Raji (cell line): ENCODE data around the gene NAMPT.

ENCODE experiments used
- POLR2A ChIP-seq: IDR thresholded peaks from 2 replicates; pipeline ENCODE4 v1.6.1; 2011; ENCODE audit warnings: low read depth, low read length, control low read depth; ENCODE audit not compliant: insufficient read depth

The NAMPT gene

DNA sequence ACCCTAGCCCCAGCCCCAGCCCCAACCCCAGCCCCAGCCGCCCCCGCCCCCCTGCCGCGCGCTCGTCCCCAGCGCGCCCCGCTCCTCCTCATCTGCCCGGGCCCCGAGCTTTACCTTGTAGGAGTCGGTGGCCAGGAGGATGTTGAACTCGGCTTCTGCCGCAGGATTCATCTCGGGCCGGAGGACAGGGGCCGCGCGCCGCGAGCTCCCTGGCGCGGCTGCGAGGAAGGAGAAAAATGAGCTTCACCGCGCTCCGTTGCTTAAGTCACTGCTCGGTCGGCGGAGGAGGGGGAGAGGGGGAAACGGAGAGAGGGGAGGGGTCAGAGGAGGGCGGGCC, at the start of gene NAMPT:
TSS of gene NAMPT (minus strand) at position 270 of the 337 bp plus-strand sequence. CDS start at position 171, 99 bp downstream.
- TF ChIP-seq POLR2A = no peak

DNA sequence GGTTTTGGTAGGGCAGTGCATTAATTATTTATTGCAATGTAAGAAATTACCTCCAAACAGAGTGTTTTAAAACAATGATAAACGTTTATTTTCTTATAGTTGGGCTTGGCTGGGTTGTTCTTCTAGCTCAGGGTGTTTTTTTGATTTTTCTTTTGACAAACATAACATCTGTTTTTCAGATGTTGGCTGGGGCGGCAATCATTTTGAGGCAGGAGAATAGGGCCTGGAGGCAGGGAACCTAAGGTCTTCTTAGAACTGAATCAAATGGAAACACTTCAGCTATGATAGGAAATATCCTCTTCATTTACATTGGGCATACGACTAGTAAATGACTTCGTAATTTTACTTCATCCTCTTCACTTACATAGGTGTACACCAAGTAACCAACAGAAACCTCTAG, 47.4 kb upstream of the NAMPT start:
- no peak for TF ChIP-seq POLR2A

DNA sequence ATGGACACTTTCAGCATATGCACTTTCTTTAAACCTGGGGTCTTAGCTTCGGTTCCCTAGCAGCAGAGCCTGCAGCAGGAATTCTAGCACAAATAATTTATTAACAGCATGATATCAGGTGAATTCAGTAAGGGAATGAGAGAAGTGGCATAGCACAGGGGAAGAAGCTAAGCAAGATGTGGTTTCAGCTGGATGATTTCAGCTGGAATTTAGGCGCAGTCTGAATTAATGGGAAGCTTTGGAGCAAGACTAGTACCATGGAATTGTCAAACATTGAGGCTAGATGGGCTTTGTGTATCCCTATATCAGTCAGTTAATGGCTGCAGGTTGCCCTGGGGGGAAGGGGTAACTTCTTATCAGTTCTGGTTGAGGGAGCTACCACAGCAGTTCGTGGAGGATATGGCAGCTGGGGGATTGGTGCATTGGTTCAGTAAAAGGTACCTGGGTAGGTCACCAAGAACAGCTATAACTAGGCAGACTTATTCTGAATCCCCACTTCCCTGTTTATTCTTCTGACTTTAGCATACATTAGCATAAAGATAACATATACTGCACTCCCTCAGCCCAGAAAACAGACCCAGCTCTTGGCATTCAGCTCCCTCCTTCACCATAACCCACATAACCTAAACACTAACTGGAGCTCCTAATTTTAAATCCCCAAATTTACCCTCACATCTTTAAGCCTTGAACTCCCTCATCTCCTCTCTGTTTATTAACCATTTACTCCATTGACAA, 46.8 kb upstream of the NAMPT start:
- no peak for TF ChIP-seq POLR2A

DNA sequence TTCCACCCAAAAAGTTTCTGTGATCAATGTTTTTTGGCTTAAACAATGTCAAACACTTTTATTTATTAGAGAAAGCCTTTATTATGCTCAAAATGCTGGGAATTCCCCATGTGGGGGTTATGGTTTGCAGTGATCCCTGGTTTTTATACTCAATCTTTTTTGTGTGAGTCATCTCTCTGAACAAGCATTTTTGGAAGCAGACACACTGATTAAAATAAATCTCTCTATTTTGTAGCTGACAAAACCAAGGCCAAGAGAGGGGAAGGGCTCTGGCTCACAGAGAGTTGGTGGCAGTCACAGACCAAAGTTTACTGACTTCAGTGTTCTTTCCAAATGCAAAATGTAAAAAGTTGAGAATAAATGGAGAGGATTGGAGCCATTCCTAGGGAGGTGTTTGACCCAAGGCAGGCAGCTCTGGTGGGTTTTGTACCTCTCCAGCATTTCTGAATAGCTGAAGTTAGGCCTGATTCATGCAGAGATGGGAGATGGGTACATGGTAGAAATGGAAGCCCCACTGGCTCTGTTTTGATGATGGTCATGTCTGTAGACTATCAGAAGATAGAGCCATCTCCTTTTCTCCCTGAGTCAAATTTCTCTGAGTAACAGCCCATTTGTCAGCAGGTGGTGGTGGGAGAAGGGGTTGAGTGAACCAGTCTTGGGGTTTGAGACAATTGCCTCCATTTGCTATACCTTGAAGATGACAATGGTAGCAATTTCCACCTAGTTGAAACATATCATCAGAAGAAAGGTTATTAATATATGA, 45.4 kb upstream of the NAMPT start:
- no peak for TF ChIP-seq POLR2A

DNA sequence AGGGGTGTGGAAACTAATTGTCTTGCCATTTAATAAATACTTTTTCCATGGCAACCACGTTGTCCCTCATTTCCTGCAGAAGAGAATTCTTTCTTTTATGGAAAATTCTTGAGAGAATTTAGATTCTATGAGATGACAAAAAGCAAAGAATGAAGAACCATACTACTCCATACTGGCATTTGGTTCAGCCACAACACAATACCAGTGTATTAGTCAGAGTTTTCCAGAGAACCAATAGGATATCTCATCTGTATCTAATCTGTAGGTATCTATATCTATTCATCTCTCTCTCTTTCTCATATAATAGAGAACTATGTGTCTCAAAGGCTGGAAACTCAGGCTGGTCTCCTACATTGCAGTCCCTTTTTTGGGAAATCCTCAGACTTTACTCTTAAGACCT, 44.6 kb upstream of the NAMPT start:
- TF ChIP-seq POLR2A = no peak

DNA sequence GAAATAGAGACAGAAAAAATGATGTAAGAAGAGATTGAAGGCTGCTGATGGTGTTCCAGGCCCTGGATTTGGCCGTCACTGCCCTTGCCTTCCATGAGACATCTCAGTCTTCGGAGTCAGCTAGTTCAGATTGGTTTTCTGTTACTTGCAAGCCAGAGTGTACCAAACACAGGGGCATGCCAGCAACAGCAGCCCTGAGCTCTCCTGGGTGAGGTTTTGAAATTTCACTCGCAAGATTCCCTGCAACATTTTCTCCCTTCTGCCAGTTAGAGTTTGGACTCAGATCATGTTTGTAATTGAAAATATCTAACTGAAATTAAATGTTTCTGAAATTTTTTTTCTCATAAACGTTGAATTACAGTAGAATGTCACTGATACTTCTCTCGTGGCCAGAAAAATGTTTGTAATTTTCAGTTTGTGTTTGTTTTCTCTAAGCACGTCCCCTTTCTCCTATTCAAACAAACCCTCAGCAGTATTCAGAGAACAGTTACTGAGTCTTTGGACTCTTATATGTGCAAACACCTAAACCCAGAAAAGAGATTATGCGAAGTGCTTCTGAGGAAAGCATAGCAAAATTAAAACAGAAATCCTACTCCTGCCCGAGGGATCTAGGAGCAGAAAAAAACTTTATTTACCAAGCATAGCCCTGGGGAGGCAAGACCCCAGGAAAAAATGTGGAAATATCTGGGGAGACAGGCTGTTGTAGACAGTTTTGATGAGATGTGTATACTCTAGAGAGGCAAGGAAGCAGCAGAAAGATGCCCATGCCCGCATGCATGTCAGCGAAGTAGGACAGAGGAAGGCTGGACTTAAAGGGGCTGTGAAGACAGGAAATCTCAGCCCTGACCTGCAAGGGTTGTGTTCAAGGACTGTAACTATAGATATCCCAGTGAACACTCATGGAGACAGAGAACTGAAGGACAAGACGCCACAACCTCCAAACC, 43.0 kb upstream of the NAMPT start:
- no peak for TF ChIP-seq POLR2A

DNA sequence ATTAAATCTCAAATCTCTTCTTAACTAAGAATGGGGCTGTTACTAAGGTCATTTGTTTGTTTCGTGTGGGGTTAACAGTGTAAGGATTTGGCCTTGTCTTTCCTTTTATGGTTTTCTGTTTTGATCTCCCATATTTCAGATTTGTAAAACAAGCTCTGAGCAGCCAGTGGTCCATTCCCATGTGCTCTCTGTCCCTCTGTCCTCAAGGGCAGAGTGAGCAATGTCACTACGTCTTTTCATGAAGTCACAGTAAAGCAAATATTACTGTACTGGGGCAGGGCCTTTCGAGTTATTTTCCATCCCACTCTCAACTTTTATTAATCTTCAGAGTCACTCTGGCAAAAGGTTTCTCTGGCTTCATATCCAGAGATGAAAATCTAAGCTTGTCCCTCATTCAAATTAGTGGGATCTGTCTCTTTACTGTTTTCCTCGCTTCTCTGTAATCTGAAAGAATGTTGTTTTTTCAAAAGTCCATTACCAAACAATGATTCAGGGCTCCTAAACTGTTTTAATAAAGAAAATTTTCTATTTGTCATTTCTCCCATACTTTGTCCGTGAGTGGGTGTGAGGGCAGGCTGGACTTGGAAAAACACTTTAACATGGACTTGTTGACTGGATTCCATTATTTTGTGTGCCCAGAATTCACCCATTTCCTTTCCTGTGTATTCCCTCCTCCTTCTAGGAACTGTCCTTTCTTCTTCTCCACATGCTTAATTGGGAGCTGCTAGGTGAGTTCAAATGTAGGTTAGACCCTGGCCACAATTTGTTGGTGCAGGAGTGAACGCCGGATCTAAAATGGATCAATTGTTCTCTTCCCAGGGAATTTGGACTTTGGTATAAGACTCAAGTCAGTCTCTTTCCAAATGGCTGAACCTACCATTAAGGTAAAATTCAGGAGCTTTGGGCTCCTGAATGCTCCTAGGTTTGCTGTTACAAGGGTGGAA, 42.1 kb upstream of the NAMPT start:
- TF ChIP-seq POLR2A = no peak

DNA sequence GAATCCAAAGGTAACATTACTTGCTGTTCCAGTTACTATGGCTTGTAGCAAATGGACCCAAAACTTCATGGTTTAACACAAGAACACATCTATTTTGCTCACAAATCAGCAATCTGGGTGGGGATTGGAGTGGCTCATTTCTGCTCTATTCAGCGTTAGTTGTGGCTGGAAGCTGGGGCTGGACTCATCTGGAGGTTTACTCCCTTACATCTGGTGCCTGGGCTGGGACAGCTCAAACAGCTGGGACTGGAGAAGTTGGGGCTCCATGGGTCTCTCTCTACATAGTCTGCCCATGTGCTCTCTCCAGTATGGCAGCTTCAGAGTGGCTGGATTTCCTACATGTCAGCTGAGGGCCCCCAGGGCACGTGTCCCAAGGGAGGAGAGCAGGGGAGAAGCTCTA, 33.7 kb upstream of the NAMPT start:
- no peak for TF ChIP-seq POLR2A

DNA sequence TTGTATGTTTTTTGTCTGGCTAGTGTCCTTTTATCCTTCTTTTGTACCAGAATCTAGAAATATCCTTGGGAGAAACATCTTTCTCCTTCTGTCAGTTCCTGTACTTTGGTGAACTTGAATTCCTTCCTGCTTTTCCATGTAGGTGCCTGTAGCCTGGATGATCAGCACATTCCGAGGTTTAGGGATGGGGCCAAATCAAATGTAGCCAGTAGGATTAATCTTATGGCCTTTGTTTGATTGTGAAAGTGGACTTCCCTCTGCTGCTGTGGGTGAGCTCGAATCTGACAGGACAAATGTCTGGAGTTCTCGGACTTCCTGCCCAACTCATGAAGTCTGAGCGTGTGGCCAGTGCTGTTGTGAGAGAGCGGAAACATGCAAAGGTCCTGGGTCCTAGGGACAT, 33.2 kb upstream of the NAMPT start:
- no peak for TF ChIP-seq POLR2A

DNA sequence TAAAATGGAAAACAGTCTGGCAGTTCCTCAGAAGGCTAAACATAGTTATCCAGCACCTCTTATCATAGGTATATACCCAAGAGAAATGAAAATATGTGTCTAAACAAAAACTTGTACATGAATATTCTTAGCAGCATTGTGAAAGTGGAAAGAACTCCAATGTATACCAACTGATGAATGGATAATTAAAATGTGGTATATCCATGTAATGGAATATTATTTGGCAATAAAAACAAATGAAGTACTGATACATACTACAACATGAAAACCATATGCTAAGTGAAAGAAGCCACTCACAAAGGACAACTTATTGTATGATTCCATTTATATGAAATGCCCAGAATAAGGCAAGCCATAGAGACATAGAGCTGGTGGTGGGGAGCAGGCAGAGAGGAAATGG, 32.2 kb upstream of the NAMPT start:
- no peak for TF ChIP-seq POLR2A

DNA sequence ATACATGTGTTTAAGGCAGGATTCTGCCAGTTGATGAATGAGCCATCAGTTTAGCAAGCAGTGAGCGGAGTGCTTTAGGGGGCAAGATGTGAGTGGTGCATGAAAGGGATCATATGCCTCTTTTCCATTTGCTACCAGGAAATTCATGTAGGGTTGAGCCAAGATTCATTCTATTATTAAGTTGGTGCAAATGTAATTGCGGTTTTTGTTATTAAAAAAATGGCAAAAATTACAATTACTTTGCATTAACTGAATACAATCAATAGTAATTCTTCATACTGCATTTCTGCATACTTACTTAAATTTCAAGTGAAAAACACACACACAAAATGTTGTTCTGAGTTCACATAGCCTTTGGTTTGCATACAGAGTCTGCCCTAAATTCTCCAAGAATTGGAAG, 30.1 kb upstream of the NAMPT start:
- TF ChIP-seq POLR2A = no peak

DNA sequence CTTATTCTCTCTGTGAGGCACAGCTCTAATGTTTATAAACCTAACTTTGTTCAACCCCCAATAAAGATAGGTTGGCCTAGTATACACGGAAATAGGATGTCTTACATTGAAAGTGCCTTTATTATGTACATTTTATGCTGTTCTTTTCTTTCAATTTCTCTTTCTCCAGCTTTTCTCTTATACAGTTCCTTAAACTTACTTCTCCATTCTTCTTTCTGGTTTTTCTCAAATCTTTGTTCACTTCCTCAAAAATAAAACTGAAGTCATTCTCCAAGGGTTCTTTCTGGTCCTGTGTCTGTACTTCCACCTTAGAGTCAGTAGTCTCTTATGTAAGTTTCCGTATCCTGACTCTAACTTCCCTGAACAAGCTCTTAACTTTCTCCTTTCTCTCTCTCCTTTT, 29.2 kb upstream of the NAMPT start:
- no peak for TF ChIP-seq POLR2A

DNA sequence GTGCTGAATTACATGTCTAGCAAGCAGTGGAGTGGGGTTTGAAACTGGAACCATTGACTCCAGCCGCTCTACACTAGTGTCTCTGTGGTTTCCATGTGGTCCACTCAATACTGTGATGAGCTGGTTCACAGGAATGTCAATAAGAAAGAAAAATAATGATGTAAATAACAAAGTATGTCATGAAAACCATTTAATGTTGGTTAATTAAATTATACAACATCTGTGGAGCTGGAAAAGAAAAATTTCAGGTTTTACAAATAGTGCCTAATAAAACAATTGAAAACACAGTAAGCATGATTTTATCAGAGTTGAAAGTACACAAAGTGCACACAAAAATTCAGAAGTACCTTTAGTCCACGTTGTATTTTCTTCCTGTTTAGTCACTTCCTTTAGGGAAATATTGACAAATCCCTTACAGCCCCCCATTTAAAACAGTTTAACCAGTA, 28.7 kb upstream of the NAMPT start:
- TF ChIP-seq POLR2A = no peak

DNA sequence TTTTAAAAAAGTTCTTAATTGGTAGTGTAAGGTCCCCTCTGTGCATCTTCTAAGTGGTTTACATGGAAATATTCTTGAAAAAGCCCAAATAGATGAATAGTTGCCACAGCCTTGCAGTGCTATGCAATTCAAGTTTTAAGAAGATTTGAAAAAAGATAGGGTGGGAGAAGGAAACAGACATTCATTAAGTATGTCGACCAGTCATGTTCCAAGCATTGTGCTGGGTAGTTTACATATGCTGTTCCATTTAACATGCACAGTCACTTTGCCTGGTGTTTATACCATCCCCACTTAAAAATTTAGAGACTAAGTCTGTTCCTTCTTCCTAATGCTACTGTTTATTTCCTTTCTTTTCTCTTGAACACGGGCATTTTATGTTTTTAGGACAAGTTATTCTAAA, 28.1 kb upstream of the NAMPT start:
- no peak for TF ChIP-seq POLR2A
